GM18907 (cell line): Measurements from ENCODE around the gene PRMT1.
"Not testable (repeated sequence)": the region's sequence is repeated elsewhere in the genome, so short reads cannot be mapped to it uniquely, and the experiment has no call there.

Experiments
- ATAC-seq: cut with Tn5 transposase; IDR thresholded peaks from one replicate; pipeline ENCODE4 v1.9.1; 2021; ENCODE audit warnings: mild to moderate bottlenecking, moderate library complexity; ENCODE audit not compliant: unreplicated experiment

Gene PRMT1

GRCh38 chr19:49718511-49718910 lies 41.4 kb downstream of the PRMT1 start:
- no peak for ATAC-seq

DNA sequence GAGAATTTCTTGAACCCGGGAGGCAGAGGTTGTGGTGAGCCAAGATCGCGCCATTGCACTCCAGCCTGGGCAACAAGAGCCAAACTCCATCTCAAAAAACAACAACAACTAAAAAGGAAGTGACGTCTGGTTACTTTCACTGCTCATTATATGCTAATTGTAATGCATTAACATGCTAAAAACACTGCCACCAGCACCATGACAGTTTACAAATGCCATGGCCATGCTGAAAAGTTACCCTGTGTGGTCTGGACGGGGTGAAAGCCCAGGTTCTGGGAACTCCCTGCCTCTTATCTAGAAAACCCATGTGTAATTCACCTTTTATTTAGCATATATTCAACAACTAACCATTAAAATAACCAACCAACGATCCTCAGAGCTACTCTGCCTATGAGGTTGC lies 41.9 kb downstream of the PRMT1 start:
- ATAC-seq = no peak

DNA sequence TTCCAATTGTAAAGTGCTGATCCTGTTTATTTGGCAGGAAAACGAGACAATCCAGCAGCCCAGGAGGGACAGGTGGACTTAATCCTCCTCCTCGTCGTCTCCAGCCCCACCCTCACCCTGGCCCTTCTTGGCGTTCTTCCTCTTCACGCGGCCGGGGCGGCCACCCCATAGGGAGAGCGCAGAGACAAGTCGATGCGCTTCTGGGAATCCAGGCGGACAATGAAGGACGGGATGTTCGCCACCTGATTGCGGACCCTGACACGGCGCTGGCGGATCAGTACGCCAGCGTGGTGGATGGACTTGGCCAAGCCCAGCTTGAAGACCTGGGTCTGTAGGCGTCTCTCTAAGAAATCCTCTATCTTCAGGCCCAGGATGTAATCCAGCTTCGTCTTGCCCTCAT lies 42.3 kb downstream of the PRMT1 start:
- ATAC-seq = not testable (repeated sequence)

DNA sequence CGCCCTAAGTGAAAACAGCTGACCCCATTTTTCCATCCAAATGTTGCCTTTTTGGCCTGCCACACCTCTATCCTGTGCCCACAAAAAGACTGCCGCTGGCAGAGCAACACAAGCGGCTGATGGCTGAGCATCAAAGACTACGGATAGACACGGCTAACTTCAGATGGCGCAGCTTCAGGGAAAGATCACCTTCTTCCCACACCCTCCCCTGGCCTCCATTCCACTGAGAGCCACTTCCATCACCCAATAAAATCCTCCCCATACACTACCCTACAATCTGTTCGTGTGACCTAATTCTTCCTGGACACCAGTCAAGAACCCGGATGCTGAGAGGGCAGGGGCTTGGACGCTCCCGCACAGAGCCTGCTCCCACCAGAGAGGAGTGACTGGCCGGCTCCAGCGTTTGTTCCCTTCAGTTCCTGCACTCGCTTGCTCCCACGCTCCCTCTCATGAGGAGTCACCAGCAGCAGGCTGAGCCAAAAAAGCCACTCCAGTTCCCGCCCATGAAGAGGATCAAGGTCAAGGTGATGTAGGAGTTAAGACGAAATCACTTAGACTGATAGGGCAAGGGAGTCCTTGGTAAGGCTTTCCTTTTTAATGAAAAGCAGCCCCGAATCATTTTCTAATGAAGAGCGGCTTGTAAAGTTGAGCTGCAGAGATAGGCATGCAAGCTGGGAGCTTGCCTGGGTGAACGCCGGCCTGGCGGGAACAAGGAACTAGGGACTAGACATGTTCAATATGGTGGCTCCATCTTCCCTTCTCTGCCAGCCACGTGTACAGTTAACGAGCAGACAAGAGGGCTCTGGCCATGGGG lies 50.4 kb downstream of the PRMT1 start:
- no peak for ATAC-seq

GRCh38 chr19:49730166-49730565 lies 53.1 kb downstream of the PRMT1 start:
- no peak for ATAC-seq
